ENCODE results near the gene HBA2. TPM values are rescaled to one million over a fixed set of nuclear protein-coding genes. Genes with fewer than 3 reads are reported as not detected.
A peak's percentile ranks its signal among the peaks of the same experiment; 100 is the strongest.
"Not testable (repeated sequence)": the region's sequence is repeated elsewhere in the genome, so short reads cannot be mapped to it uniquely, and the experiment has no call there.

HBA2 gene
- total RNA-seq, 3 donors from 2014 or later, result not detected

DNA sequence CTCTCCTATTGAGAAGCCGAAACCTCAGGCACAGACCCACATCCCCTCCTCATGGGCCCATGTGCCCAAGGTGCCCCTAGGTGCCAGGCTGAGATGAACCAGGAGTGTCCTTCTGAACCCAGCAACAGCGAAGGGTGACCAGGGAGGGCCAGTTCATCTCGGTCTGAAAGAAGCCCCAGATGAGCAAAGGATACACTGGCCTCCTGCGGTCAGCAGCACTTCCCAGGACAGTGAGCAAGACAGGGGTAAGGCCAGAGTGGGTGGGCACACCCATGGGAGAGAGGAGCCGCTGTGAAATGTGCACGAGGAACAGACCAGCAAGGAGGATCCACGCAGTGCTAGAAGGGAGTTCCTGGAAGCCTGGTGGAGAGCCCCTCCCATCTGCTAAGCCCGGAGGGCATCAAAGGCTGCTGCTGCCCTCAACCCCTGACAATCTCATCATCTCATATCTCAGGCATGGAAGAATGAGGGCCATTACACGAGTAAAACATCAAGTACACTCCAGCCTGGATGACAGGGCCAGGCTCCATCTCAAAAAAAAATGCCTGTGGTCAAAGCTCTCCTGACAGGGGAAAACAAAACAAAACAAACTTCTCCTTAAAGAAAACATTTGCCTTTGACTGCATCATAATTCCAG lies 23.5 kb upstream of the HBA2 start:
- Mint-ChIP-seq H3K36me3 (ENCODE audit: insufficient read depth) (no peaks in the 10 kb centered on the region), H3K9me3 (no peaks in the 10 kb centered on the region), H3K4me3 (no peak overlapping the region), H3K4me1 (ENCODE audit: low read depth) (no peaks in the 10 kb centered on the region), H3K27me3 (ENCODE audit: low read depth) (peaks cover 29% of the 10 kb centered on the region)
- DNase-seq, result no peak
- ATAC-seq, result no peak

DNA sequence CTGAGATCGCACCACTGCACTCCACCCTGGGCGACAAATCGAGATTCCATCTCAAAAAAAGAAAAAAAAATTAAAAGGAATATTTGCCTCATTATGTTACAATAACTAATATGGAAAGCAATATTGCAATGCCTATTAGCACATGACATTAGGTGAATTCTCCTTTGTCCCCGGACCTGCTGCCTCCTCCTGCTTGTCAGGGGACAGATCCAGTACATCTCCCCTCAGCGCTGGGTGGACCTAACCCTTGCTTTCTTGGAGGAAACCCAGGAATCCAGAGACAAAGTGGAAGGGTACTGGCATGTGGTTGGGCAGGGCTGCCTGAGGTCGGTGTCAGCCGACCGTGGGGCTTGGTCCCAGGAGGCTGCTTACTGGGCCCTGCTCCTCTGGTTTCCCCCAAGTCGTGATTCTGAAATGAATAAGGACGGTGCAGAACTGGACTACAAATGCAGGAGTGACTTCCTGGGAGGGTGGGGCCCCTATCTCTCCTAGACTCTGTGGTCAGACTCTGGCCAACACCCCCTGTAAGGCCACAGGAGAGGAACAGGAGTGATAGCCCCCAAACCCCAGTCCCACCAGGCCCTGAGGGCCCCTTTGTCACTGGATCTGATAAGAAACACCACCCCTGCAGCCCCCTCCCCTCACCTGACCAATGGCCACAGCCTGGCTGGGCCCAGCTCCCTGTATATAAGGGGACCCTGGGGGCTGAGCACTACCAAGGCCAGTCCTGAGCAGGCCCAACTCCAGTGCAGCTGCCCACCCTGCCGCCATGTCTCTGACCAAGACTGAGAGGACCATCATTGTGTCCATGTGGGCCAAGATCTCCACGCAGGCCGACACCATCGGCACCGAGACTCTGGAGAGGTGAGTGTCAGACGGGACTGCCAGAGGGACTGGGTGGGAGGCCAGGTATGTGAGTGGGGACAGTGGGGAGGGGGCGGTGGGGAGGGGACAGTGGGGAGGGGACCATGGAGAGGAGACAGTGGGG lies 20.2 kb upstream of the HBA2 start, which contains the start of gene HBZ:
Gene HBZ, plus strand, starts transcription at position 504 of the 988 bp plus-strand sequence. Its CDS starts 266 bp downstream, at position 770.
- peaks cover 46% of the 10 kb centered on the region for H3K27me3 Mint-ChIP-seq (ENCODE audit: low read depth)
- ATAC-seq (no peak), DNase-seq (no peak)
- H3K4me1 Mint-ChIP-seq (ENCODE audit: low read depth), result peaks cover 6% of the 10 kb centered on the region
- H3K9me3 Mint-ChIP-seq, result no peaks in the 10 kb centered on the region
- H3K4me3 Mint-ChIP-seq, result no peak within 1 kb of the TSS
- no peaks in the 10 kb centered on the region for H3K36me3 Mint-ChIP-seq (ENCODE audit: insufficient read depth)

DNA sequence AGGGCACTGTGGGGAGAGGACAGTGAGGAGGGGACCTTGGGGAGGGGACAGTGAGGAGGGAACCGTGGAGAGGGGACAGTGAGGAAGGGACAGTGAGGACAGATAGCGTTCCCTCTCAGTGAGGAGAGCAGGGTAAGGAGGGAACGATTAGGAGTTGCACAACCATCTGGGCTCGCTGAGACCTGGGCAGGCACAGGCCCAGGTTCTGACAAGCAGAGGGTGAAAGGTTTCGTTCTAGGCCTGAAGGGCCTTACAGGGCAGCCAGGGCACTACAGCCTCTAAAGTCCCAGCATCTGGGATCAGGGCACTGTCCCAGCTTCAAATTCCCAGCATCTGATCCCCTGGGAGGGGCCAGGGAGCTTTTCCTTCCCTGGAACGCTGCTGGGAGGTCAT lies 19.6 kb upstream of the HBA2 start:
- H3K27me3 Mint-ChIP-seq (ENCODE audit: low read depth), result peaks cover 48% of the 10 kb centered on the region

DNA sequence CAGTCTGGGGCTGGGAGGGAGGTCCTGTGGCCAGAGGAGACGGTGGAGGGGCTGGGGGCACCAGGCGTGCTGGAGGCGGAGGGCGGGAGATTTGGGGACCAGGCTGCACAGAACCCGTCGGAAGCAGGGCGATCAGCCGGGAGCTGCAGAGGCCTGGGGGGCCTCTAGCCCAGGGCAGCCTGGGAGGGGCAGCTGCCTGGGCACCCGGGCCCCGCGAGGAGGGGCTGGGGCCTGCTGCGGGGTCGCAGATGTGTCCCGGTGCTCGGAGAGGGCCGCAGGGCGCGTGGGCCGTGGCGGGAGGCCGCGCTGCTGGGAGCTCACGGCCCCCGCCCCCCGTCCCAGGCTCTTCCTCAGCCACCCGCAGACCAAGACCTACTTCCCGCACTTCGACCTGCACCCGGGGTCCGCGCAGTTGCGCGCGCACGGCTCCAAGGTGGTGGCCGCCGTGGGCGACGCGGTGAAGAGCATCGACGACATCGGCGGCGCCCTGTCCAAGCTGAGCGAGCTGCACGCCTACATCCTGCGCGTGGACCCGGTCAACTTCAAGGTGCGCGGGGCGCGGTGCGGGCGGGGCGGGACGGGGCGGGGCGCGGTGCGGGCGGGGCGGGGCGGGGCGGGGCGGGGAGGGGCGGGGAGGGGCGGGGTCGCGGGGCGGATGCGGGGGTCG lies 19.0 kb upstream of the HBA2 start:
- H3K4me3 Mint-ChIP-seq; H3K36me3 Mint-ChIP-seq (ENCODE audit: insufficient read depth); H3K9me3 Mint-ChIP-seq; DNase-seq; H3K4me1 Mint-ChIP-seq (ENCODE audit: low read depth): not testable (repeated sequence)
- H3K27me3 Mint-ChIP-seq (ENCODE audit: low read depth), result peaks cover 45% of the 10 kb centered on the region
- peak; percentile 42 to 62 for ATAC-seq

More for the DNA sequence above, 19.6 kb upstream of the HBA2 start:
- not testable (repeated sequence) for ATAC-seq; H3K9me3 Mint-ChIP-seq; H3K4me1 Mint-ChIP-seq (ENCODE audit: low read depth); DNase-seq; H3K36me3 Mint-ChIP-seq (ENCODE audit: insufficient read depth); H3K4me3 Mint-ChIP-seq

DNA sequence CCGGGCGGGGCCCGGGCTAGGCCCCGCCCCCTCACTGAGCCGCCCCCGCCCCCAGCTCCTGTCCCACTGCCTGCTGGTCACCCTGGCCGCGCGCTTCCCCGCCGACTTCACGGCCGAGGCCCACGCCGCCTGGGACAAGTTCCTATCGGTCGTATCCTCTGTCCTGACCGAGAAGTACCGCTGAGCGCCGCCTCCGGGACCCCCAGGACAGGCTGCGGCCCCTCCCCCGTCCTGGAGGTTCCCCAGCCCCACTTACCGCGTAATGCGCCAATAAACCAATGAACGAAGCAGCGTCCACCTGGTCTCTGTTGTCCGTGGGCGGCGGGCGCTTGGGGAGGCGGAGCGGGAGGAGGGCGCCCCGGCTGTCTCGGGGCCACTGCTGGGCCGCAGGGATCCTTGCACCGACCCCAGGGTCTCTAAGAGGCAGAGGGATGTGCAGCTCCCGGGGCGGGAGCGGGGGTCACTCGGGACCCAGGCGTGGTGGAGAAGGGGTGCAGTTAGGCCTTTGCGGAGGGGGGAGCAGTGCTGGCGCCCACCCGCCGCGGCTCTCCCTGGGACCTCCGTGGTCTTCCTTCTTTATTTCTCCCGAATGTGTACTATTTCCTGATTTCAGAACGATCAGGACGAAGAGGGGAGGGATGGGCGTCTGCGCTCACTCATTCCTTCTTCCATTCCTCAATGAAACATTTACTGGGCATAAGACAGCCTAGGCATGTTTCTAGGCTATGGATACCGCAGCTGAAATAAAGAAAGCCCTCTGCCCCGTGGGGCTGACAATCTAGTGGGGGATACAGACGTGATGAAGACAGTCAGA lies 18.3 kb upstream of the HBA2 start:
- peak; percentile 50 to 63 for ATAC-seq
- Mint-ChIP-seq H3K36me3 (ENCODE audit: insufficient read depth) (no peaks in the 10 kb centered on the region), H3K27me3 (ENCODE audit: low read depth) (peaks cover 40% of the 10 kb centered on the region)

DNA sequence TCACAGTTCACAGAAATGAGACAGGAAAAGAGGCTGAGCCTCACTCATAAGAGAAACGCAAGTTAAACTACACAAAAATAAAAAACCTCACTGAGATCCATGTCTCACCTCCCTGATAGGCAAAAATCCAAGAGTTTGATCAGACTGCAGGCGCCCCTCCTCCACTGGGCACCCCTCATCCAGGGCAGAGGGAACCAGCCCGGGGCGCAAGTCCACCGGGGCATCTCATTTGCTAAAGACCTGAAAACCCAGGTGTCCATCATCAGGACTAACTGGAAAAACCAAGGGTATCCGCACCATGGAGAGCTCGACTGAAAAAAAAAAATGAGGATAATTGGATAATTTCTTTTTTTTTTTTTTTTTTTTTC lies 17.7 kb upstream of the HBA2 start:
- Mint-ChIP-seq H3K4me1 (ENCODE audit: low read depth) (peaks cover 6% of the 10 kb centered on the region), H3K27me3 (ENCODE audit: low read depth) (peaks cover 37% of the 10 kb centered on the region), H3K9me3 (no peaks in the 10 kb centered on the region), H3K4me3 (peak overlapping the region; percentile 59), H3K36me3 (ENCODE audit: insufficient read depth) (no peaks in the 10 kb centered on the region)
- no peak for ATAC-seq
- DNase-seq, result no peak

More for the DNA sequence above, 18.3 kb upstream of the HBA2 start:
- DNase-seq, result no peak
- Mint-ChIP-seq H3K4me3 (peak overlapping the region; percentile 59), H3K4me1 (ENCODE audit: low read depth) (peaks cover 6% of the 10 kb centered on the region), H3K9me3 (no peaks in the 10 kb centered on the region)

DNA sequence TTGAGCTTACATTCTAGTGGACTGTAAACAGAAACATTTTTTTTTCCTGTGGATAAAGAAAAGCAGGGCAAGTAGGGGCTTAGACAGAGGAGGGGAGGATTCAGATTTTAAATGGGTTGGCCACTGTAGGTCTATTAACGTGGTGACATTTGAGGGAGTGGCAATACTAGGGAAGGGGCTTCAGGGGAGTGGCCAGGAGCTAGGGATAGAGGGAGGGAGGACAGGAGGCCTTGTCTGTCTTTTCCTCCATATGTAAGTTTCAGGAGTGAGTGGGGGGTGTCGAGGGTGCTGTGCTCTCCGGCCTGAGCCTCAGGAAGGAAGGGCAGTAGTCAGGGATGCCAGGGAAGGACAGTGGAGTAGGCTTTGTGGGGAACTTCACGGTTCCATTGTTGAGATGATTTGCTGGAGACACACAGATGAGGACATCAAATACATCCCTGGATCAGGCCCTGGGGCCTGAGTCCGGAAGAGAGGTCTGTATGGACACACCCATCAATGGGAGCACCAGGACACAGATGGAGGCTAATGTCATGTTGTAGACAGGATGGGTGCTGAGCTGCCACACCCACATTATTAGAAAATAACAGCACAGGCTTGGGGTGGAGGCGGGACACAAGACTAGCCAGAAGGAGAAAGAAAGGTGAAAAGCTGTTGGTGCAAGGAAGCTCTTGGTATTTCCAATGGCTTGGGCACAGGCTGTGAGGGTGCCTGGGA lies 13.4 kb upstream of the HBA2 start:
- Mint-ChIP-seq H3K36me3 (ENCODE audit: insufficient read depth) (no peaks in the 10 kb centered on the region), H3K4me3 (no peak overlapping the region), H3K4me1 (ENCODE audit: low read depth) (peaks cover 6% of the 10 kb centered on the region), H3K9me3 (no peaks in the 10 kb centered on the region), H3K27me3 (ENCODE audit: low read depth) (peaks cover 35% of the 10 kb centered on the region)
- DNase-seq (no peak), ATAC-seq (no peak)

DNA sequence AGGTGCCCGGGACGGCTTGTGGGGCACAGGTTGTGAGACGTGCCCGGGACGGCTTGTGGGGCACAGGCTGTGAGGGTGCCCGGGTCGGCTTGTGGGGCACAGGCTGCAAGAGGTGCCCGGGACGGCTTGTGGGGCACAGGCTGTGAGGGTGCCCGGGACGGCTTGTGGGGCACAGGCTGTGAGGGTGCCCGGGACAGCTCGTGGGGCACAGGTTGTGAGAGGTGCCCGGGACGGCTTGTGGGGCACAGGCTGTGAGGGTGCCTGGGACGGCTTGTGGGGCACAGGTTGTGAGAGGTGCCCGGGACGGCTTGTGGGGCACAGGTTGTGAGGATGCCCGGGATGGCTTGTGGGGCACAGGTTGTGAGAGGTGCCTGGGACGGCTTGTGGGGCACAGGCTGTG lies 12.4 kb upstream of the HBA2 start:
- peaks cover 28% of the 10 kb centered on the region for H3K27me3 Mint-ChIP-seq (ENCODE audit: low read depth)
- not testable (repeated sequence) for ATAC-seq; H3K9me3 Mint-ChIP-seq; DNase-seq; H3K36me3 Mint-ChIP-seq (ENCODE audit: insufficient read depth); H3K4me1 Mint-ChIP-seq (ENCODE audit: low read depth); H3K4me3 Mint-ChIP-seq

DNA sequence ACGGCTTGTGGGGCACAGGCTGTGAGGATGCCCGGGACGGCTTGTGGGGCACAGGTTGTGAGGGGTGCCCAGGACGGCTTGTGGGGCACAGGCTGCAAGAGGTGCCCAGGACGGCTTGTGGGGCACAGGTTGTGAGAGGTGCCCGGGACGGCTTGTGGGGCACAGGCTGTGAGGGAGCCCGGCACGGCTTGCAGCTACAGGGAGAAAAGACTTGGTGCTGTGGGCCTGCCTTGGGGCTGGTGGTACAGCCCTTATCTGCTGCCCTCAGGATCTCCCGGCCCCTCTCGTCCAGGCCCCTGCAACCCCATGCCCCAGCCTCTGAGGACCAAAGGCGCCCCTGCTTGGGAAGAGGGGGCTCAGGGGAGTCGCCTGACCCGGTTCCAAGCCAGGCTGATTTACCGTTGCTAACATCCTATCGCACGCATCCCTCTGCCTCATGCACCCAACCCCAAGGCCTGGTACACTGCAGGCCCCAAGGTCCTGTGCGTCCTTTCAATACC lies 11.9 kb upstream of the HBA2 start:
- no peak for ATAC-seq
- peaks cover 27% of the 10 kb centered on the region for H3K27me3 Mint-ChIP-seq (ENCODE audit: low read depth)
- no peaks in the 10 kb centered on the region for H3K36me3 Mint-ChIP-seq (ENCODE audit: insufficient read depth)
- no peak overlapping the region for H3K4me3 Mint-ChIP-seq
- no peaks in the 10 kb centered on the region for H3K9me3 Mint-ChIP-seq
- H3K4me1 Mint-ChIP-seq (ENCODE audit: low read depth), result no peaks in the 10 kb centered on the region
- no peak for DNase-seq

DNA sequence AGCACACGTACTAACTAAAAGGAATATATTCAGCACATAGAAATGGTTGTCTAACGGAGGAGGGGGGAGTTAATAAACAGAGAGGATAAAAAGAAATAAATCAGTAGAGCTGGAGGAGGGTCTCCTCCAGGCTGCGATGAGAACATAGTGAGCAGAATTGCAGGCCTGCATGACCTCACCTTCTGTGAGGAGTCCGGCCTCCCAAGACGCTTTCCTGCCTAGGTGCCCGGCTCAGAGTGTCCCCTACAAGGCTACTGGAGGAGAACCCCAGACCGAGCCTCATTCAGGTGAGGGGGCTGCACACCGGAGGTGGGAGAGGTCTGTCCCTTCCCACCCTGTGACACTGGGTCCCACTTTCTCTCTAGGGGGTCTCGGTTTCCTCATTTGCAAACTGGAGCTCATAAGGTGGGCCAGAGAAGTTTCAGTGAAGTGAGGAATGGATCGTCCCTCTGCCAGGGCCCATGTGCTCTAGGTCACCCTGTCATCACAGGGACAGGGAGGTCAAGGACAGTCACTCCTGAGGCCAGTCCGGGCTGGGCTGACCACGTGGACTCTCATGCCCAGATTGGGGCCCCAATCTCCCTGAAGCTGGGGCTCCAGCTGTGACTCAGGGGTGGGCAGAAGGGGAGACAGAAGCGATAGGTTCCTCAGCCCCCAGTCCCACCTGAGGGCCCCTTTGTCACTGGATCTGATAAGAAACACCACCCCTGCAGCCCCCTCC lies 10.2 kb upstream of the HBA2 start:
- DNase-seq (no peak), ATAC-seq (no peak)
- peaks cover 30% of the 10 kb centered on the region for H3K27me3 Mint-ChIP-seq (ENCODE audit: low read depth)
- no peak overlapping the region for H3K4me3 Mint-ChIP-seq
- H3K9me3 Mint-ChIP-seq, result no peaks in the 10 kb centered on the region
- H3K4me1 Mint-ChIP-seq (ENCODE audit: low read depth), result peaks cover 7% of the 10 kb centered on the region
- no peaks in the 10 kb centered on the region for H3K36me3 Mint-ChIP-seq (ENCODE audit: insufficient read depth)

DNA sequence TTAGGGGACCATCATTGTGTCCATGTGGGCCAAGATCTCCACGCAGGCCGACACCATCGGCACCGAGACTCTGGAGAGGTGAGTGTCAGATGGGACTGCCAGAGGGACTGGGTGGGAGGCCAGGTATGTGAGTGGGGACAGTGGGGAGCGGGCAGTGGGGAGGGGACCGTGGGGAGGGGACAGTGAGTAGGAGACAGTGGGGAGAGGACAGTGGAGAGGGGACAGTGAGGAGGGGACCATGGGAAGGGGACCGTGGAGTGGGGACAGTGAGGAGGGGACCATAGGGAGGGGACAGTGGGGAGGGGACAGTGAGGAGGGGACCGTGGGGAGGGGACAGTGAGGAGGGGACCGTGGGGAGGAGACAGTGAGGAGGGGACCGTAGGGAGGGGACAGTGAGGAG lies 9.5 kb upstream of the HBA2 start:
- DNase-seq; H3K4me1 Mint-ChIP-seq (ENCODE audit: low read depth); H3K9me3 Mint-ChIP-seq; H3K4me3 Mint-ChIP-seq; H3K36me3 Mint-ChIP-seq (ENCODE audit: insufficient read depth); ATAC-seq: not testable (repeated sequence)
- H3K27me3 Mint-ChIP-seq (ENCODE audit: low read depth), result peaks cover 35% of the 10 kb centered on the region

DNA sequence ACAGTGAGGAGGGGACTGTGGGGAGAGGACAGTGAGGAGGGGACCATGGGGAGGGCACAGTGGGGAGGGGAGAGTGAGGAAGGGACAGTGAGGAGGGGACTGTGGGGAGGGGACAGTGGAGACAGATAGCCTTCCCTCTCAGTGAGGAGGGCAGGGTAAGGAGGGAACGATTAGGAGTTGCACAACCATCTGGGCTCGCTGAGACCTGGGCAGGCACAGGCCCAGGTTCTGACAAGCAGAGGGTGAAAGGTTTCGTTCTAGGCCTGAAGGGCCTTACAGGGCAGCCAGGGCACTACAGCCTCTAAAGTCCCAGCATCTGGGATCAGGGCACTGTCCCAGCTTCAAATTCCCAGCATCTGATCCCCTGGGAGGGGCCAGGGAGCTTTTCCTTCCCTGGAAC lies 9.0 kb upstream of the HBA2 start:
- not testable (repeated sequence) for H3K36me3 Mint-ChIP-seq (ENCODE audit: insufficient read depth); H3K9me3 Mint-ChIP-seq; DNase-seq; ATAC-seq; H3K4me3 Mint-ChIP-seq; H3K4me1 Mint-ChIP-seq (ENCODE audit: low read depth)
- peaks cover 38% of the 10 kb centered on the region for H3K27me3 Mint-ChIP-seq (ENCODE audit: low read depth)

Data from activated T-cell treated with anti-CD3 and anti-CD28 coated beads, Interleukin-2, amount 50 U/mL, for 4 hours (primary cell).